22Rv1 (cell line): Measurements from ENCODE around the gene AHCYL2.

Experiments used
- CTCF ChIP-seq: fragments of 450-650 bp; IDR thresholded peaks from 2 replicates; pipeline ENCODE4 v1.5.1; 2017; ENCODE audit warnings: mild to moderate bottlenecking
- ZFX ChIP-seq: fragments of 450-650 bp; IDR thresholded peaks from 2 replicates; pipeline ENCODE4 v1.6.1; 2017; ENCODE audit warnings: antibody characterized with exemption, borderline replicate concordance

DNA sequence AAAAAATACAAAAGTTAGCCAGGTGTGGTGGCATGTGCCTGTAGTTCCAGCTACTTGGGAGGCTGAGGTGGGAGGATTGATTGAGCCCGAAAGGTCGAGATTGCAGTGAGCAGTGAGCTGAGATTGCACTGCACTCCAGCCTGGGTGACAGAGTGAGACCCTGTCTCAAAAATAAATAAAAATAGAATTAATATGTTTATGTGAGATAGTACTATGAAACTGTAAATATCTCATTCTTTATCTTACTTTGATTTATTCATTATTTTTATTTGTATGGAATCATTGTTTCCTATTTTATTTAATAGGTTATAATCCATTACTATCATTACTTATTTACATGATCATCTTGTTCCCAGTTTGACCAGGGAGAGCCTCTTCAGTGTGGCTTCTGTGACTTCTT, 168.4 kb downstream of the AHCYL2 start:
- no peak for TF ChIP-seq CTCF
- no peak for TF ChIP-seq ZFX
